DOHH2 (cell line): ENCODE results near the gene CACNA2D3.

Experiments
- H3F3A ChIP-seq: fragments of 200-600 bp; sonication (generic), shearing (Covaris generic); 2 replicates; pipeline ENCODE4 v1.6.0; 2016; ENCODE audit warnings: antibody characterized with exemption, mild to moderate bottlenecking; ENCODE audit not compliant: control insufficient read depth, insufficient read depth
- H3K27ac ChIP-seq: fragments of 200-600 bp; sonication (generic); 2 replicates; pipeline ENCODE4 v1.5.1; 2014; ENCODE audit warnings: low read depth, mild to moderate bottlenecking, low read length, moderate library complexity
- H3K27me3 ChIP-seq: fragments of 200-600 bp; sonication (generic); 2 replicates; pipeline ENCODE4 v1.6.1; 2014; ENCODE audit warnings: mild to moderate bottlenecking, low read length, mixed read lengths; ENCODE audit not compliant: control insufficient read depth
- H3K36me3 ChIP-seq: fragments of 200-600 bp; sonication (generic); 2 replicates; pipeline ENCODE4 v1.6.1; 2014; ENCODE audit warnings: mild to moderate bottlenecking, low read length, moderate library complexity, mixed read lengths; ENCODE audit not compliant: control insufficient read depth
- H3K4me1 ChIP-seq: fragments of 200-600 bp; sonication (generic); 2 replicates; pipeline ENCODE4 v1.6.1; 2014; ENCODE audit warnings: mild to moderate bottlenecking, low read length, mixed read lengths; ENCODE audit not compliant: control insufficient read depth
- H3K4me2 ChIP-seq: fragments of 200-600 bp; sonication (generic); 2 replicates; pipeline ENCODE4 v1.6.0; 2014; ENCODE audit warnings: mild to moderate bottlenecking, low read length, moderate library complexity
- H3K4me3 ChIP-seq: fragments of 200-600 bp; sonication (generic); 2 replicates; pipeline ENCODE4 v1.5.1; 2014; ENCODE audit warnings: mild to moderate bottlenecking, low read length, mixed read lengths
- H3K79me2 ChIP-seq: fragments of 200-600 bp; sonication (generic); 2 replicates; pipeline ENCODE4 v1.6.1; 2014; ENCODE audit warnings: mild to moderate bottlenecking, low read length, mixed read lengths; ENCODE audit not compliant: control insufficient read depth
- H3K9me2 ChIP-seq: fragments of 200-600 bp; sonication (generic); replicated peaks from 2 replicates; pipeline ENCODE4 v1.6.1; 2014; ENCODE audit warnings: mild to moderate bottlenecking, low read length, mixed read lengths; ENCODE audit not compliant: control insufficient read depth
- H3K9me3 ChIP-seq: fragments of 200-600 bp; sonication (generic); 2 replicates; pipeline ENCODE4 v1.6.1; 2014; ENCODE audit warnings: antibody characterized with exemption, low read length, mixed read lengths; ENCODE audit not compliant: control insufficient read depth, insufficient read depth
- H4K20me1 ChIP-seq: fragments of 200-600 bp; sonication (generic); 2 replicates; pipeline ENCODE4 v1.6.0; 2014; ENCODE audit warnings: low read depth, mild to moderate bottlenecking, antibody characterized with exemption, low read length, moderate library complexity; ENCODE audit not compliant: control insufficient read depth, insufficient read depth
- CTCF ChIP-seq: fragments of 200-600 bp; sonication (generic); IDR thresholded peaks from one replicate; pipeline ENCODE4 v1.5.1; 2014; ENCODE audit warnings: antibody characterized with exemption, mild to moderate bottlenecking, low read depth, low read length; ENCODE audit not compliant: poor library complexity, severe bottlenecking
- EZH2phosphoT487 ChIP-seq: fragments of 200-600 bp; sonication (generic); IDR thresholded peaks from 2 replicates; pipeline ENCODE4 v1.6.1; 2017; ENCODE audit warnings: borderline replicate concordance, mild to moderate bottlenecking, antibody characterized with exemption, low read length, moderate library complexity, mixed read lengths

The CACNA2D3 gene

GRCh38 chr3:54270816-54271526 lies 148.6 kb downstream of the CACNA2D3 start:
- H3K79me2 ChIP-seq = no peaks in the 10 kb centered on the region
- TF ChIP-seq EZH2phosphoT487 (no peak), CTCF (no peak)
- no peak overlapping the region for H3K27ac ChIP-seq
- no peaks in the 10 kb centered on the region for H4K20me1 ChIP-seq
- no peaks in the 10 kb centered on the region for H3K9me3 ChIP-seq
- H3K4me2 ChIP-seq = no peak overlapping the region
- H3K4me1 ChIP-seq = no peaks in the 10 kb centered on the region
- H3F3A ChIP-seq = no peaks in the 10 kb centered on the region
- H3K9me2 ChIP-seq = no peaks in the 10 kb centered on the region
- H3K27me3 ChIP-seq = no peaks in the 10 kb centered on the region
- H3K4me3 ChIP-seq = no peak overlapping the region
- no peaks in the 10 kb centered on the region for H3K36me3 ChIP-seq

- no peaks in the 10 kb centered on the region for H3K79me2 ChIP-seq
- TF ChIP-seq EZH2phosphoT487 (no peak), CTCF (no peak)
- H3K9me3 ChIP-seq = peaks cover 4% of the 10 kb centered on the region; the same call in 1 of the 2 replicates
- no peaks in the 10 kb centered on the region for H3K27me3 ChIP-seq
- H3K36me3 ChIP-seq = no peaks in the 10 kb centered on the region
- H3K4me3 ChIP-seq = no peak overlapping the region
- H4K20me1 ChIP-seq = no peaks in the 10 kb centered on the region
- H3K9me2 ChIP-seq = no peaks in the 10 kb centered on the region
- no peaks in the 10 kb centered on the region for H3K4me1 ChIP-seq
- H3K27ac ChIP-seq = no peak overlapping the region
- H3K4me2 ChIP-seq = no peak overlapping the region
- no peaks in the 10 kb centered on the region for H3F3A ChIP-seq
These were observed 151.4 kb downstream of the CACNA2D3 start for GRCh38 chr3:54273791-54274190.

GRCh38 chr3:54274607-54275006 lies 152.3 kb downstream of the CACNA2D3 start:
- no peaks in the 10 kb centered on the region for H4K20me1 ChIP-seq
- no peaks in the 10 kb centered on the region for H3K4me1 ChIP-seq
- TF ChIP-seq EZH2phosphoT487 (no peak), CTCF (no peak)

More at GRCh38 chr3:54274607-54275006, 152.3 kb downstream of the CACNA2D3 start:
- H3F3A ChIP-seq = no peaks in the 10 kb centered on the region
- H3K36me3 ChIP-seq = no peaks in the 10 kb centered on the region
- no peaks in the 10 kb centered on the region for H3K79me2 ChIP-seq
- no peaks in the 10 kb centered on the region for H3K9me2 ChIP-seq
- H3K9me3 ChIP-seq = peaks cover 4% of the 10 kb centered on the region; the same call in 1 of the 2 replicates
- H3K27me3 ChIP-seq = no peaks in the 10 kb centered on the region
- no peak overlapping the region for H3K4me2 ChIP-seq
- no peak overlapping the region for H3K27ac ChIP-seq
- no peak overlapping the region for H3K4me3 ChIP-seq
